ENCODE results near the gene FAM24B.
A peak's percentile ranks its signal among the peaks of the same experiment; 100 is the strongest.
"Not testable (repeated sequence)": the region's sequence is repeated elsewhere in the genome, so short reads cannot be mapped to it uniquely, and the experiment has no call there.

Gene FAM24B

GRCh38 chr10:122879339-122880273 is at the start of gene FAM24B:
FAM24B (minus strand) TSS chr10:122879581; CDS start chr10:122850515, 29,066 bp downstream.
- DNase-seq: peak; percentile 89

- DNase-seq: no peak
Observed at GRCh38 chr10:122915700-122916099, 36.3 kb upstream of the FAM24B start.

GRCh38 chr10:122911889-122912484 is 32.6 kb upstream of the FAM24B start:
- peak; percentile 28 for DNase-seq

- DNase-seq: no peak
Observed at GRCh38 chr10:122910310-122910709, 30.9 kb upstream of the FAM24B start, which contains the start of gene FAM24A. FAM24A (plus strand) TSS chr10:122910610; CDS start chr10:122911635, 1,025 bp downstream.

- not testable (repeated sequence) for DNase-seq
Observed at GRCh38 chr10:122903861-122904260, 24.5 kb upstream of the FAM24B start.

- DNase-seq: no peak
Observed at GRCh38 chr10:122894261-122894944, 15.0 kb upstream of the FAM24B start.

GRCh38 chr10:122884166-122884565 is 4.8 kb upstream of the FAM24B start:
- no peak for DNase-seq

- no peak for DNase-seq
Observed at GRCh38 chr10:122882766-122883165, 3.4 kb upstream of the FAM24B start.

- peak; percentile 18 for DNase-seq
Observed at GRCh38 chr10:122878799-122879338, 512 bp downstream of the FAM24B start.

GRCh38 chr10:122877264-122877663 is 2.1 kb downstream of the FAM24B start:
- DNase-seq: no peak

GRCh38 chr10:122876467-122876855 is 2.9 kb downstream of the FAM24B start:
- DNase-seq: no peak

GRCh38 chr10:122875843-122876466 is 3.4 kb downstream of the FAM24B start:
- DNase-seq: peak; percentile 9

GRCh38 chr10:122871947-122872346 is 7.4 kb downstream of the FAM24B start:
- DNase-seq: not testable (repeated sequence)

GRCh38 chr10:122868768-122869167 is 10.6 kb downstream of the FAM24B start:
- not testable (repeated sequence) for DNase-seq

GRCh38 chr10:122866757-122867482 is 12.5 kb downstream of the FAM24B start:
- not testable (repeated sequence) for DNase-seq

GRCh38 chr10:122864901-122865300 is 14.5 kb downstream of the FAM24B start:
- DNase-seq: no peak

GRCh38 chr10:122864194-122864592 is 15.2 kb downstream of the FAM24B start:
- no peak for DNase-seq

GRCh38 chr10:122863216-122864193 is 15.9 kb downstream of the FAM24B start:
- no peak for DNase-seq

GRCh38 chr10:122861711-122862161 is 17.6 kb downstream of the FAM24B start:
- no peak for DNase-seq

- DNase-seq: no peak
Observed at GRCh38 chr10:122859527-122859926, 19.9 kb downstream of the FAM24B start.
